OCI-LY1 (cell line): Measurements from ENCODE around the gene EPB41L2.

Experiments used
- EZH2 ChIP-seq: fragments of 200-600 bp; sonication (generic), shearing (Covaris generic); IDR thresholded peaks from 2 replicates; pipeline ENCODE4 v1.8.0; 2017; ENCODE audit warnings: borderline replicate concordance, mixed run types, mild to moderate bottlenecking, antibody characterized with exemption, low read length, moderate library complexity, mixed read lengths
- TF ChIP-seq, protein P1 (sequence below): fragments of 200-600 bp; sonication (generic), shearing (Covaris generic); IDR thresholded peaks from 2 replicates; pipeline ENCODE4 v1.5.1; 2017; ENCODE audit warnings: mild to moderate bottlenecking, antibody characterized with exemption, low read length, moderate library complexity, mixed read lengths

DNA sequence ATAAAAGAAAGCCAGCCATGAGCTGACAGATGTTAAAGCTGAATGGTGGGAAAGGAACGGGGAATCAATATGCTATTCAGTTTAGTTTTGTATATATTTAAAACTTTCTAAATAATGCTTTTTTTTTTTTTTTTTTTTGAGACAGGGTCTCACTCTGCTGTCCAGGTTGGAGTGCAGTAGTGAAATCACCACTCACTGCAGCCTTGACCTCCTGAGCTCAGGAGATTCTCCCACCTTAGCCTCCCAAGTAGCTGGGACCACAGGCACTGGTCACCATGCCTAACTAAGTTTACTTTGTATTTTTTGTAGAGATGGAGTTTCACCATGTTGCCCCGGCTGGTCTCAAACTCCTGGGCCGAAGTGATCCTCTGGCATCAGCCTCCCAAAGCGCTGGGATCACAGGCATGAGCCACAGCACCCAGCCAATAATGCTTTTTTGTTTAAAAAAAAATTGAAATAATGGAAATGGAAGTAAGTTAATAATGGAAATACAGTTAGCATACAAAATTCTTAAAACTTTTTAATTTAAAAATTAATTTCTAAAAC is 19.1 kb downstream of the EPB41L2 start:
- no peak for TF ChIP-seq EZH2
- TF ChIP-seq, protein P1, sequence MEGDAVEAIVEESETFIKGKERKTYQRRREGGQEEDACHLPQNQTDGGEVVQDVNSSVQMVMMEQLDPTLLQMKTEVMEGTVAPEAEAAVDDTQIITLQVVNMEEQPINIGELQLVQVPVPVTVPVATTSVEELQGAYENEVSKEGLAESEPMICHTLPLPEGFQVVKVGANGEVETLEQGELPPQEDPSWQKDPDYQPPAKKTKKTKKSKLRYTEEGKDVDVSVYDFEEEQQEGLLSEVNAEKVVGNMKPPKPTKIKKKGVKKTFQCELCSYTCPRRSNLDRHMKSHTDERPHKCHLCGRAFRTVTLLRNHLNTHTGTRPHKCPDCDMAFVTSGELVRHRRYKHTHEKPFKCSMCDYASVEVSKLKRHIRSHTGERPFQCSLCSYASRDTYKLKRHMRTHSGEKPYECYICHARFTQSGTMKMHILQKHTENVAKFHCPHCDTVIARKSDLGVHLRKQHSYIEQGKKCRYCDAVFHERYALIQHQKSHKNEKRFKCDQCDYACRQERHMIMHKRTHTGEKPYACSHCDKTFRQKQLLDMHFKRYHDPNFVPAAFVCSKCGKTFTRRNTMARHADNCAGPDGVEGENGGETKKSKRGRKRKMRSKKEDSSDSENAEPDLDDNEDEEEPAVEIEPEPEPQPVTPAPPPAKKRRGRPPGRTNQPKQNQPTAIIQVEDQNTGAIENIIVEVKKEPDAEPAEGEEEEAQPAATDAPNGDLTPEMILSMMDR = no peak
